NCI-H2029 treated with DMSO at 0.1 percent for 48 hours (cell line): ENCODE data around the gene ATP2B2.

Source experiments
- DNase-seq: peaks from one replicate; lab custom pipeline; 2025; lab: John Stamatoyannopoulos, UW

ATP2B2 gene

GRCh38 chr3:10448544-10448943 lies 56.8 kb downstream of the ATP2B2 start:
- DNase-seq, result no peak

- no peak for DNase-seq
These were observed 57.7 kb downstream of the ATP2B2 start for GRCh38 chr3:10447527-10448260.

GRCh38 chr3:10447110-10447509 lies 58.3 kb downstream of the ATP2B2 start:
- DNase-seq, result no peak

- DNase-seq, result no peak
These were observed 59.7 kb downstream of the ATP2B2 start for GRCh38 chr3:10445561-10446175.

GRCh38 chr3:10444511-10444910 lies 60.9 kb downstream of the ATP2B2 start:
- DNase-seq, result no peak

GRCh38 chr3:10444110-10444429 lies 61.3 kb downstream of the ATP2B2 start:
- DNase-seq, result no peak

GRCh38 chr3:10443272-10444109 lies 61.9 kb downstream of the ATP2B2 start:
- DNase-seq, result no peak

GRCh38 chr3:10442151-10442795 lies 63.1 kb downstream of the ATP2B2 start:
- DNase-seq, result no peak

GRCh38 chr3:10440684-10441083 lies 64.7 kb downstream of the ATP2B2 start:
- no peak for DNase-seq

- no peak for DNase-seq
These were observed 66.3 kb downstream of the ATP2B2 start for GRCh38 chr3:10438902-10439610.

- no peak for DNase-seq
These were observed 67.1 kb downstream of the ATP2B2 start for GRCh38 chr3:10437995-10438901.

- DNase-seq, result no peak
These were observed 68.0 kb downstream of the ATP2B2 start for GRCh38 chr3:10437272-10437994.

- no peak for DNase-seq
These were observed 69.5 kb downstream of the ATP2B2 start for GRCh38 chr3:10435850-10436249.

GRCh38 chr3:10434938-10435336 lies 70.4 kb downstream of the ATP2B2 start:
- DNase-seq, result no peak

GRCh38 chr3:10434144-10434937 lies 71.0 kb downstream of the ATP2B2 start:
- DNase-seq, result no peak

- DNase-seq, result no peak
These were observed 72.5 kb downstream of the ATP2B2 start for GRCh38 chr3:10432931-10433330.

GRCh38 chr3:10432156-10432845 lies 73.1 kb downstream of the ATP2B2 start:
- DNase-seq, result peak; percentile 82

- DNase-seq, result no peak
These were observed 74.6 kb downstream of the ATP2B2 start for GRCh38 chr3:10430805-10431204.
